Caki2 (cell line): ENCODE results near the gene HEMK1. TPM values are rescaled to one million over a fixed set of nuclear protein-coding genes. Genes with fewer than 3 reads are reported as not detected.

Source experiments
- total RNA-seq: library from RNA; depleted of rRNA; stranded (reverse); fragments of >200 nt; shearing (Covaris generic); gene quantifications from 2 replicates; pipeline ENCODE4 v1.2.3, GENCODE V29; 2014; ENCODE audit warnings: low replicate concordance; rRNA removed

The HEMK1 gene
- total RNA-seq, 1 experiment from 2014 or later, result 25.6 TPM

Other genes with a start within 250 kb of the HEMK1 start
- 61.4 and 92.2 TPM in 2 replicates for gene HYAL2, start 246.8 kb upstream of the HEMK1 start, total RNA-seq
- 13.7 and 19.0 TPM in 2 replicates for gene TUSC2, start 241.3 kb upstream of the HEMK1 start, total RNA-seq
- gene RASSF1, start 228.7 kb upstream of the HEMK1 start, total RNA-seq, result 37.1 and 38.8 TPM in 2 replicates
- 3.3 and 10.8 TPM in 2 replicates for gene ZMYND10, start 223.8 kb upstream of the HEMK1 start, total RNA-seq
- gene NPRL2, start 218.7 kb upstream of the HEMK1 start, total RNA-seq, result 19.8 and 26.0 TPM in 2 replicates
- gene CYB561D2, start 218.7 kb upstream of the HEMK1 start, total RNA-seq, result 21.7 and 42.8 TPM in 2 replicates
- gene TMEM115, start 210.0 kb upstream of the HEMK1 start, total RNA-seq, result 33.9 and 59.0 TPM in 2 replicates
- 0.03 TPM in 2 replicates for gene CACNA2D2, start 65.9 kb upstream of the HEMK1 start, total RNA-seq
- 3.8 and 7.1 TPM in 2 replicates for gene C3orf18, start 1.8 kb upstream of the HEMK1 start, total RNA-seq
- gene CISH, start 42.3 kb downstream of the HEMK1 start, total RNA-seq, result 0.30 and 2.5 TPM in 2 replicates
- gene MAPKAPK3, start 47.6 kb downstream of the HEMK1 start, total RNA-seq, result 172 and 238 TPM in 2 replicates
- gene DOCK3, start 105.4 kb downstream of the HEMK1 start, total RNA-seq, result 0.26 and 0.61 TPM in 2 replicates